Stimulated activated memory B cell treated with anti-CD40 and anti-IgM and Interleukin-4, amounts not matched to agents 10 μg/mL and 1 μg/mL and 100 μg/mL, for 72 hours (primary cell): ENCODE data around the gene FKBP6.
"Not testable (repeated sequence)": the region's sequence is repeated elsewhere in the genome, so short reads cannot be mapped to it uniquely, and the experiment has no call there.

ENCODE experiments used
- ATAC-seq: fragments of 150-1000 bp; cut with Tn5 transposase; 2 replicates; pipeline ENCODE4 v1.10.0; 2021
- H3K27ac Mint-ChIP-seq: one replicate; pipeline ENCODE4 v1.8.0; 2022; ENCODE audit warnings: mild to moderate bottlenecking, mixed read lengths
- H3K27me3 Mint-ChIP-seq: one replicate; pipeline ENCODE4 v1.8.0; 2022; ENCODE audit warnings: mixed read lengths
- H3K36me3 Mint-ChIP-seq: one replicate; pipeline ENCODE4 v1.8.0; 2022; ENCODE audit warnings: mixed read lengths
- H3K4me1 Mint-ChIP-seq: one replicate; pipeline ENCODE4 v1.8.0; 2022; ENCODE audit warnings: mixed read lengths
- H3K4me3 Mint-ChIP-seq: one replicate; pipeline ENCODE4 v1.8.0; 2022; ENCODE audit warnings: mild to moderate bottlenecking, moderate library complexity, mixed read lengths
- H3K9me3 Mint-ChIP-seq: one replicate; pipeline ENCODE4 v1.8.0; 2022; ENCODE audit warnings: mixed read lengths

Gene FKBP6

GRCh38 chr7:73359746-73360375 is 31.9 kb downstream of the FKBP6 start:
- ATAC-seq, result no peak
- Mint-ChIP-seq H3K36me3 (no peaks in the 10 kb centered on the region), H3K4me3 (no peak overlapping the region), H3K27me3 (peaks cover 31% of the 10 kb centered on the region), H3K9me3 (no peaks in the 10 kb centered on the region), H3K27ac (no peak overlapping the region), H3K4me1 (no peaks in the 10 kb centered on the region)

DNA sequence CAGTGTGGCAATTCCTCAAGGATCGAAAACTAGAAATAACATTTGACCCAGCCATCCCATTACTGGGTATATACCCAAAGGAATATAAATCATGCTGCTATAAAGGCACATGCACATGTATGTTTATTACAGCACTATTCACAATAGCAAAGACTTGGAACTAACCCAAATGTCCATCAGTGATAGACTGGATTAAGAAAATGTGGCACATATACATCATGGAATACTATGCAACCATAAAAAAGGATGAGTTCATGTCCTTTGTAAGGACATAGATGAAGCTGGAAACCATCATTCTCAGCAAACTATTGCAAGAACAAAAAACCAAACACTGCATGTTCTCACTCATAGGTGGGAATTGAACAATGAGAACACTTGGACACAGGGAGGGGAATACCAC is 32.6 kb downstream of the FKBP6 start:
- peaks cover 31% of the 10 kb centered on the region for H3K27me3 Mint-ChIP-seq
- H3K36me3 Mint-ChIP-seq, H3K4me3 Mint-ChIP-seq, H3K9me3 Mint-ChIP-seq, ATAC-seq, H3K27ac Mint-ChIP-seq, H3K4me1 Mint-ChIP-seq: not testable (repeated sequence)

DNA sequence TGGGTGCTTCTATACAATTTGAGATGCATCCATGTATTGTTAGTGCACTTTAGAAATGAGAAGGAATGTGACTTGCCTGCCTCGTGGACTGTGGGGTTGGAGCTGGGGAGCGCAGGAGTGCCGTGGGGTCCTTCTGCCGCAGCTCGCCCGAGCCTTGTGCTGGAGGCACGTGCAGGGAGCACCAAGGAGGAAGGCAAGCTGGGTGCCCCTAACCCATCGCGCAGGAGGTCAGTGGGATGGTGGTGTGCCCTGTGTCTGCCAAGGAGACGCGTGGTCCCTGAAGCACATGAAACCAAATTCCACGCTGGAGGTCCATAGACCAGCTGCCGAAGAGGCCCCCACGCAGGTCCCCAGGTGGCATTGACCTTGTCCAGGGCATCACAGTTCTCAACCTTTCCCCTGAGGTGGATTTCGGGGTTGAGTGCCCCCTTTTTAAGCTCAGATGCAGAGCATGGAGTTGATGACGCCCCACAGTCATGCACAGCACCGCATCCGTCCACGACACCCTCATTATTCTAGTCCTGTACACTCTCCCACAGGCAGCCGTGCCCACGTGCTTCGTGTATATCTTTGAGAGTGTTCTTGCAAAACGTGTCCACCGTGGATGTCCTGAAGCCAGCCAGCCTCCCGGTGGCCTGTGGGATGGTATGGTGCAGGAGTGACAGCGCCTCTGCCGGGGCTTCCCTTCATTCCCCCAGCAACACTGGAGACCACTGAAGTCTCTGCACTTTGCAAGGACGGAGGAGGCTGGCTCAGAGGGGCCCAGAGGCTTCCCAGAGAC is 35.5 kb downstream of the FKBP6 start:
- Mint-ChIP-seq H3K27ac (no peak overlapping the region), H3K4me1 (peaks cover 23% of the 10 kb centered on the region), H3K27me3 (peaks cover 47% of the 10 kb centered on the region), H3K36me3 (no peaks in the 10 kb centered on the region), H3K4me3 (no peak overlapping the region), H3K9me3 (no peaks in the 10 kb centered on the region)
- no peak for ATAC-seq

DNA sequence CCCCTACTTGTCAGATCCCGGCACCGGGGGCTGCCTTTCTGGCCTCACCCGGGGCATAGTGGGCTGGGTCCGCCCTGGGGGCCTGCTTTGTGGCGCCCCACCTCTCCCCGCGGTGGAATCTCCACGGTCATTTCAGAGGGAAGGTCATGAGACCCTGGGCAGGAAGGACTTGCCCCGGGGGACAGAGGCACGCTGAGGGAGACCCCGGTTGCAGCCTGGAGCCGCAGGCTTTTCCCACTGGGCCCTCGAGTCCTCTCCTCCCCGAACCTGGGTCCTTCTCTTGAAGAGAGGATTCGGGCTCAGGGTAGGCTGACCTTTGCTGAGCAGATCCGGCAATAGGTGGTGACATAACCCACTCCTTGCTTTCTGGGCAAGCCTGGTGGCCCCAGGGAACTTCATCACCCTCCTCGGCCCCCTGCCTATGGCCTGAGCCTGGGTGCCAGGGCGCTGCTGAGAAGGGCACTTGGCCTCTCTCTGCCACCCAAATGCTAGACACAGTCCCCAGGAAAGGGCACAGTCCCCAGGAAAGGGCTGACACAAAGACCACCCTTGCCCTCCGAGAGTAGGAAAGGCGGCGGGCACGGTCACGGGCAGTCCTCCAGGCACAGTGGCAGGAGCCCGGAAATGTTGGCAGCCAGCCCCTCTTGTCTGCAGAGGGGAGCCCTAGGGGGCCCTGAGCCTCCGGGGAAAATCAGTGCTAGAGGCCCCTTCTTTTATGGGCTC is 36.2 kb downstream of the FKBP6 start:
- Mint-ChIP-seq H3K9me3 (no peaks in the 10 kb centered on the region), H3K4me1 (peaks cover 23% of the 10 kb centered on the region), H3K4me3 (no peak overlapping the region), H3K27me3 (peaks cover 47% of the 10 kb centered on the region), H3K27ac (no peak overlapping the region), H3K36me3 (no peaks in the 10 kb centered on the region)
- ATAC-seq, result no peak

DNA sequence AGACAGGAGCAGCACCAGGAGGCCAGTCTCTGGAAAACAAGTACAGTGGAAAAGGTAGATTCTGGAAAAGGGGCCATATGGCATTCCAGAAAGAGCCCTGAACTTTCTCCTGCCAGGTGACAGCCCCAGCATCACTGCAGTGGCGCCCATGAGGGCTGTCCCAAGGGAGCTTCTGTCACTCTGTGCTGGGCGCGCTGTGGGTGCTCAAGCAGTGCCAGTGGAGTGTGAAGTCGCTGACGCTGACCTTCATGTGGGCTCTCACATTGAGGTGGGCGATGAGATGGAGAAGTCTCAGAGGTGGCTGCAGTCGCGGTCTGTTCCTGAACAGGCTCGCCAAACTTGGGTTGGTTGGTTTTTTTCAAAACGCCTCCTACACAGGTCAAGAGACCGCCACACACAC is 38.2 kb downstream of the FKBP6 start:
- peak; percentile 90 for ATAC-seq
- Mint-ChIP-seq H3K4me3 (no peak overlapping the region), H3K4me1 (peaks cover 23% of the 10 kb centered on the region), H3K9me3 (no peaks in the 10 kb centered on the region), H3K36me3 (no peaks in the 10 kb centered on the region), H3K27me3 (peaks cover 40% of the 10 kb centered on the region), H3K27ac (no peak overlapping the region)

DNA sequence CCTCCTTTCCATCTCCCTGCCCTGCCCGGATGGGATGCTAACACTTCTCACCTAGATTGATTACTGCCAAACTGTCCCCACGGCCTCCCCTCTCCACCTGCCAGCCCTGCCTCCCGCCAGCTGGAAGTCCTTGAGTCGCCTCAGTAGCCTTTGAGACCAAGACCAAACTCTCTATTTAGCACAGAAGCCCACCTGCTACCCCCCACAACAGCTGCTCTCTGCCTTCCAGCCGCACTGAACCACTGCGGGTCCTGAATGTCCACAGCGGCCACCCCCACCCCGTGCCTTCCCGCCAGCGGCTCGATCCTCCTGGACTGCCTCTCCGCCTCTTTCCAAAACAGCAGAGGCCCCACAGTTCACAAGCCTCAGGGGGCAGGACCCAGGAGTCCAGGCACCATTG is 39.0 kb downstream of the FKBP6 start:
- Mint-ChIP-seq H3K4me1 (peaks cover 23% of the 10 kb centered on the region), H3K36me3 (no peaks in the 10 kb centered on the region), H3K27me3 (peaks cover 40% of the 10 kb centered on the region), H3K4me3 (no peak overlapping the region), H3K9me3 (no peaks in the 10 kb centered on the region), H3K27ac (peak overlapping the region; percentile 58)
- ATAC-seq, result no peak

DNA sequence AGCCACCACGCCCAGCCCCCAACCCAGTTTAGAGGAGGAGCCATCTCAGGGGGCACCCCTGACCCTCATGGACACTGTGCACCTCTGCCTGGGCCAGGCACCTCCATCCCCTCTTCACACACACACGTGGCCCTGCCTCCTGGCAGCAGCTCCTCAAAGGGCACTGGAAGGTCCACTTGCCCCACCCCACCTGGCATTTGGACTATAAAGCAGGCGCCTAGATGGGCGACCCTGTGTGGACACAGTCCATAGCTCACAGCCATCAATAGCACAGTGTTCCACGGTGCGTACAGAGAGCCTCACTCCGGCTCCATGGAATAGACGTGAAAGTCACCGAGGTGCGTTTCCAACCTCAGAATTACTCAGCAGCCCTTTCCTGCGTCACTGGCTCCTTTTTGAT is 41.0 kb downstream of the FKBP6 start:
- no peaks in the 10 kb centered on the region for H3K36me3 Mint-ChIP-seq
- H3K27me3 Mint-ChIP-seq, result peaks cover 38% of the 10 kb centered on the region
- H3K9me3 Mint-ChIP-seq, result no peaks in the 10 kb centered on the region
- ATAC-seq, result no peak
- H3K4me3 Mint-ChIP-seq, result no peak overlapping the region
- no peak overlapping the region for H3K27ac Mint-ChIP-seq
- peaks cover 23% of the 10 kb centered on the region for H3K4me1 Mint-ChIP-seq

DNA sequence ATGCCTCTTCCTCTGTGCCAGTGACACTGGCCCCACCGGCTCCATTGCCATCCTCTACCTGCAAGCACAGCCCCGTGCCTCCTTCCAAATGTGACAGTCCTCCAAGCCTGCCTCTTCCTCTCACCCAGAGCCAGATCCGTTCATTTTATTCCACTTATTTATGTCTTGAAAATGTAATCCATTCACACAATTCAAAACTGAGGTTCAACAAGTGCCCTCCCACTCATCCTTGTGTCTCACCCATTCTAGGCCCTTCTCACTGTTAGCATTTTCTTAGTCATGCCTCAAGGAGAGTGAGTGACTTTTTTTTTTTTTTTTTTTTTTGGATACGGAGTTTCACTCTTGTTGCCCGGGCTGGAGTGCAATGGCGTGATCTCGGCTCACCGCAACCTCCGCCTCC is 41.7 kb downstream of the FKBP6 start:
- peaks cover 44% of the 10 kb centered on the region for H3K27me3 Mint-ChIP-seq
- no peak overlapping the region for H3K27ac Mint-ChIP-seq
- ATAC-seq, result no peak
- no peaks in the 10 kb centered on the region for H3K9me3 Mint-ChIP-seq
- H3K36me3 Mint-ChIP-seq, result no peaks in the 10 kb centered on the region
- peaks cover 23% of the 10 kb centered on the region for H3K4me1 Mint-ChIP-seq
- H3K4me3 Mint-ChIP-seq, result no peak overlapping the region

GRCh38 chr7:73373741-73374140 is 45.8 kb downstream of the FKBP6 start:
- no peak for ATAC-seq
- Mint-ChIP-seq H3K36me3 (no peaks in the 10 kb centered on the region), H3K4me3 (no peak overlapping the region), H3K4me1 (peaks cover 5% of the 10 kb centered on the region), H3K27ac (no peak overlapping the region), H3K9me3 (no peaks in the 10 kb centered on the region), H3K27me3 (peaks cover 56% of the 10 kb centered on the region)

GRCh38 chr7:73376262-73376661 is 48.3 kb downstream of the FKBP6 start:
- not testable (repeated sequence) for ATAC-seq, H3K9me3 Mint-ChIP-seq, H3K36me3 Mint-ChIP-seq, H3K27ac Mint-ChIP-seq, H3K4me1 Mint-ChIP-seq, H3K4me3 Mint-ChIP-seq
- peaks cover 48% of the 10 kb centered on the region for H3K27me3 Mint-ChIP-seq

DNA sequence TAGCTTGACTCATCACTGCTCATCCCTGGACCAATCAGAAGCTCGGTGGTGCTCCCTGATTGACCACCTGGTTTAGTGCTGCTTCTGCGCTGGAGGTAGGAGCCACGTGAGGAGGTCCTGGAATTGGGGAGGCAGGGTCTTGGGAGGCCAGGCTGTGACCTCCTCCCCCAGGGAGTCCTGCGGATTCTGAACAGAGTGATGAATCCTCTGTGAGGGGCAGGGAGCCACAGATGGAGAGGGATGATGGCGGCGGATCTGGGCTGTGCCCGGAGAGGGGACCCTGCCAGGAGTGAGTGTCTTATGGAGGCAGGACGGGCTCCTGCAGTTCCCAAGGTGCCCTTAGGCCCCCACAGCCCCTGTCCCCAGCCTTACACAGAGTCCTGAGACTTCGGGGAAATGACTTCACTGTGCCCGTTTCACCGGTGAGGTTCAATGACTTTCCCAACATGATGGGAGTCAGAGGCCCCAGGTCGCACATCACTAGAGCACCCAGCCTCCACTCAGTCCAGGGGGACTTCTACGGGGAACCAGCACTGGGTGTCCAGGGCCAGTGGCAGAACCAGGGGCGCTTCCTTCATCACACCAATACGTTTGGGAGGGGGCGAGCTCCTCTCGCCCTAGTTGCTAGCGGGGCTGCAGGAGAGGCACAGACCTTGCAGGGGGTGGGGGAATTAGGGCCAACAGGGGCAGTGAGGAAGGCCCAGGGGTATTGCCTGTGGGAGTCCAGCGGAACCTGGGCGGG is 48.9 kb downstream of the FKBP6 start:
- peaks cover 52% of the 10 kb centered on the region for H3K27me3 Mint-ChIP-seq
- H3K4me1 Mint-ChIP-seq, result peaks cover 5% of the 10 kb centered on the region
- H3K27ac Mint-ChIP-seq, result no peak overlapping the region
- no peak for ATAC-seq
- no peaks in the 10 kb centered on the region for H3K36me3 Mint-ChIP-seq
- H3K9me3 Mint-ChIP-seq, result peaks cover 5% of the 10 kb centered on the region
- H3K4me3 Mint-ChIP-seq, result no peak overlapping the region

GRCh38 chr7:73377413-73378200 is 49.6 kb downstream of the FKBP6 start:
- ATAC-seq, result peak; percentile 27
- H3K9me3 Mint-ChIP-seq, H3K4me3 Mint-ChIP-seq, H3K36me3 Mint-ChIP-seq, H3K4me1 Mint-ChIP-seq, H3K27ac Mint-ChIP-seq: not testable (repeated sequence)
- peaks cover 52% of the 10 kb centered on the region for H3K27me3 Mint-ChIP-seq

- Mint-ChIP-seq H3K4me3 (no peak overlapping the region), H3K9me3 (peaks cover 16% of the 10 kb centered on the region), H3K27me3 (peaks cover 9% of the 10 kb centered on the region), H3K4me1 (no peaks in the 10 kb centered on the region), H3K36me3 (no peaks in the 10 kb centered on the region), H3K27ac (no peak overlapping the region)
- ATAC-seq, result no peak
Measured at GRCh38 chr7:73382934-73383503, 55.1 kb downstream of the FKBP6 start.

GRCh38 chr7:73387221-73387828 is 59.4 kb downstream of the FKBP6 start:
- Mint-ChIP-seq H3K4me1 (no peaks in the 10 kb centered on the region), H3K9me3 (peaks cover 18% of the 10 kb centered on the region), H3K27ac (no peak overlapping the region)

More at GRCh38 chr7:73387221-73387828, 59.4 kb downstream of the FKBP6 start:
- H3K27me3 Mint-ChIP-seq, result no peaks in the 10 kb centered on the region
- H3K36me3 Mint-ChIP-seq, result peaks cover 6% of the 10 kb centered on the region
- H3K4me3 Mint-ChIP-seq, result no peak overlapping the region
- no peak for ATAC-seq
